Stimulated activated CD8-positive, alpha-beta memory T cell treated with anti-CD3 and anti-CD28 coated beads, Interleukin-15, amount 100 ng/mL, for 4 hours (primary cell): ENCODE results near the gene GALNT3.

ENCODE experiments used
- DNase-seq, 2 donors: peaks; one replicate each; pipeline ENCODE4 v3.0.0-alpha.2; 2020; ENCODE audit warnings: low read depth in 2 of 2

GALNT3 gene

GRCh38 chr2:165796129-165796528 is 2.1 kb upstream of the GALNT3 start:
- no peak for DNase-seq

DNA sequence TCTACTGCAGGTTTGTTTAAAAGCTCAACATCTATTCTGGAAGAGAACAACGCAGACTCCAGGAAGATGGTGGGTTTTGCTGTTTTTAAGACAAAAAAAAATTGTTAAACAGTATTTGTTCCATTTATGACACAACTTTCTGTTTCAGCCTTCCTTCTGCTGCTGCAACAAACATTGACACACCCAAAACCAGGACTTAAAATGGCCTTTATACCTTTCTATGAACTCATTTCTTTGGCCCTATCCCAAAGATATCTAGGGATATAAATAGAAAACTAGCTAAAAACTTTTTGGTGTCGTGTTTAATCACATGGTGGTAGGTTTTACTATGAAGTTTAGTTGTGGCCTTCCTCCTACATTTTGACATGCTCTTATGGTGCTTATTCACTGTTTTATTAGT is 964 bp upstream of the GALNT3 start:
- no peak for DNase-seq

DNA sequence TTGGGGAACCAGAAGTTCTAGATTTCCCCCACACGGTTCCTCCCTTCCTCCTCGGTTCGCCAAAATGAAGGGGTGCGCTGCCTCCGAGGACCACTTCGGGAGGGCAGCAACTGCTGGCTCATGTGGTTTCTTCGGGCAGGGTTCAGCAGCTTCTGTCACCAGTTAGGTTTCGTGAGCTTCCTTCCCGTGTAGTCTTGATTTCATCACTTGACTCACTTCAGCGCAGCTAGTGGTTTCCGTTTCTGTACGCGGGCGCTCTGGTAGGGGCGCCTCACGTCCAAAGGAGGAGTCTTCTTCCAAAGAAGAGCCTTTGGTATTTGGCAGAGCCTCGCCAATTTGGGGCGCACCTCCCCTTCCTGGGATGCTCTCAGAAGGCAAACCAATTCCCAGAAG is 485 bp upstream of the GALNT3 start:
- peak; percentile 25 to 37 for DNase-seq

DNA sequence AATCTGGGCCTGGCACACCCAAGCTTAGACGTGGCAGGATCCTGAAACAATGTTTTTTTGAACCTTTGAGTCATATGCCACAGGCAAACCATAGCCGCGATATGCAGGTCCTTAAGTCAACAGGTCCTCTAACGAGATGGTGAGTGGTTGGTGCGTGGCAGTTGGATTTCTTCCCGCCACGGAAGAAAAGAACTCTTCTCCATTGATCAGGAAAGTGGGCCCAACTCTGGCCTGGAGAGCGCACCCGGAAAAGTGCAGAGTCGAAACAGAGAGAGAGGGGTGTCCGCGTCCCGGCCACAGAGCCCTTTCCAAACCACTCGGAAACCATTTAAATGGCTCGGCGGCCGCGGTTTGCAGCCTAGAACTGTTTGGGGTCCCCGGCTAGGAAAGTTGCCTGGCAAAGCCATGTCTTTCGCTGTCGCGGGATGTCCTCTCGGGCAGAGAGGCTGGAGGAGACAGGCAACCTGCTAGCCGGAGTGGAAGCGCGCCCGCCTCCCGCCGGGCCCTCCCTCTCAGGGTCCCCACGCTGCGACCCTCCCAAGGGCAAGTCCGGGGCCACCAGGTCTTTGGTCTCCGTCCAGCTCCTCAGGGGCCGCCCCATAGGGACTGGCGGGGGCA is 777 bp downstream of the GALNT3 start:
- no peak for DNase-seq

DNA sequence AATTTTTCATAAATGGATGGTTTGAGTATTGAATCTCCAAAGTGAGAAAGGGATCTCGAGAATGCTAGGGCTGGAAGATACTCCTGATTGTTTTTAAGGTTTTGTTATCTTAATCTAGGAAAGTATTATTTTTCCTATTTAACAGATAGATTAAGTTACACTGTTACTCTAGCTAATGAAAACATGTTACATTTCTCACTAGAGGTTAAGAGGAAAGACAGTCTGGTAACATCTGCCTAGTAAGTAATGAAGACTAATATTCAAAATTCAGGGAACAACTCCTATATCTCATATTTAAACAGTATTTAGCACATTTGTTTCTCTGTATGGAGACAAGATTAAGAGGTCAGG is 2.0 kb downstream of the GALNT3 start:
- no peak for DNase-seq

GRCh38 chr2:165791421-165792103 is 2.5 kb downstream of the GALNT3 start:
- DNase-seq, result no peak

DNA sequence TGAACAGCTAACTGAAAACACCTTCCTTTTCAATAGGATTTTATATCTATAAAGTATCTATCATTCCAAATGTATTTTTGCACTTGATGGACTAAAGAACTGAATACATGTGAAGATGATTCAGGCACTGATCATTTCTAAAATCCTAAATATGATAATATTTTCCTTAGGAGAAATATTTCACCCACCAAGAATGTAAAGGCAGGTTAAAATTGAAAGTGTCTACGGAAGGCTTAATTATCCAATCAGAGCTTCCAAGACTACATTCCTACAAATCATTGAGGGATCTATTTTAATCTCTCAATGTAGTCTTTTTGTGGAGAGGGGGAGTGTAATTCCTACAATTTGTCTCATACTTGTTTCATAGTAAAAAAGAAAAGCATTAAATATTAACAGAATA is 3.6 kb downstream of the GALNT3 start:
- DNase-seq, result no peak

GRCh38 chr2:165787334-165787733 is 6.7 kb downstream of the GALNT3 start:
- no peak for DNase-seq

- no peak for DNase-seq
Observed at GRCh38 chr2:165779706-165780105, 14.3 kb downstream of the GALNT3 start.

DNA sequence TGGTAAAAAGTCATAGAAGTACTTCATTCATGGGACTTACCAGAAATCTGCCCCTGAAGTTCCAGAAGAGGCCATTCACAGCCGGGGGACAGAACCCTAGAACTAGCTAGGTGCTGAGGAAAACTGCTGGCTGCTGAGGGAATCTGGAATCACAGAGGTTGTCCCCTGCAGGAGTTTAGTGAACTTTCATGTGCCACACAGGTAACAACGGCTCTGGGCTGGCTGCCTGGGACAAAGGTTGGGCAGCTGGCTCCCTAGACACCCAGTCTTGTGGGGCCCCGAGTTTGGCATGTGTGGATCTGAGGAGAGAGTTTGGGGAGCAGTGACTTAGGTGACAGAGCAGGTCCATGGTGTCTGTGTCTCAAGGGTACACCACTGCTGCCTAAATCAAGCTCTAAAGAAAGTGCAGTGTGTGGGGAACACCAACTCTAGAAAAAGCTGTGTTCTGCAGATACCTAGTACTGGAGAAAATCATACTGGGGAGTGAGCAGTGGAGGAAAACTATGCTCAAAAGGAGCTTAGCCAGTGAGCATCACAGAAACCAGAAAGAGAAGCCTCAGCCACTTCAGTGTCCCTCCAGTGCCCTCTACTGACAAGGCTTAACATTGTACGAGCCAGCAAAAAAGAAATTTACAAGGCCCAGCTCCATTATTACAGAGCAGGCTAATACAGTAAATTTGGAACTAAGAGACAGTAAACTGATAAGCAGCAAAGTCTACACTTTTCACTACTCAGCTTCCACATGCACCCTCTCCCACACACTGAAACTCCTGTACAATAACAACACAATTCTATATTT is 15.2 kb downstream of the GALNT3 start:
- no peak for DNase-seq

GRCh38 chr2:165778187-165778556 is 15.9 kb downstream of the GALNT3 start:
- no peak for DNase-seq

DNA sequence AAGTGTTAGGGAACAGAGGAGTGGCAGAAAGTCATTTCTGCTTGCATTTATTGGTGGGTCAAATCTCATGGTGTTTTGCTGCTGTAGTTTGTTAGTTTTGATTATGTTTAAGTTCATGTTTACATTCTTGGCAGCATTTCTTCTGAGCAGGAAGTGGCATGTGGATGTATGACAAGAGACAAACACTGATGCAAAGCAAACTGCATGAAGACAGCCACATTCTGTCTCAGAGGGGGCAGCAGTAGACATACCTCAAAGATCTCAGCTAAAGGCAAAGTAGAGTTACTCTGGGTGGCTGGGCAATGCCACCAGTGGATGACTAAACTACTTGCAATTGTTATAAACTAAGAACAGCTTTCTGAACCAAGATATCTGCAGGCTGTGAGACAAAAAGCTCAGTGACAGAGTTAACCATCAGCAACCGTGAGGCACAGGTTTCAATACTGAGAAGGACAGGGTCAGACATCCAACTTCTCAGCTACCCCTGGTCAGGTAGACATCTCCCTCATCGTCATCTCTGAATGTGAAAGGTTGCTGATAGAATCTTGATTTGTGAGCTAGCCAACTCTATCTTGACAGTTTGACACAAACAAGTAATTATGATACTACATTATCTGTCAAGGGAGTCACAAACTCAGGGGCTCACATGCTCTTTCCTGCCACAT is 16.4 kb downstream of the GALNT3 start:
- DNase-seq, result no peak

GRCh38 chr2:165776796-165777195 is 17.3 kb downstream of the GALNT3 start:
- no peak for DNase-seq

GRCh38 chr2:165776013-165776412 is 18.0 kb downstream of the GALNT3 start:
- DNase-seq, result no peak

GRCh38 chr2:165773684-165774083 is 20.4 kb downstream of the GALNT3 start:
- no peak for DNase-seq

- no peak for DNase-seq
Observed at GRCh38 chr2:165772183-165772582, 21.9 kb downstream of the GALNT3 start.

- no peak for DNase-seq
Observed at GRCh38 chr2:165766326-165766927, 27.6 kb downstream of the GALNT3 start.

- no peak for DNase-seq
Observed at GRCh38 chr2:165762723-165763122, 31.3 kb downstream of the GALNT3 start.

- no peak for DNase-seq
Observed at GRCh38 chr2:165757906-165758675, 36.0 kb downstream of the GALNT3 start.

DNA sequence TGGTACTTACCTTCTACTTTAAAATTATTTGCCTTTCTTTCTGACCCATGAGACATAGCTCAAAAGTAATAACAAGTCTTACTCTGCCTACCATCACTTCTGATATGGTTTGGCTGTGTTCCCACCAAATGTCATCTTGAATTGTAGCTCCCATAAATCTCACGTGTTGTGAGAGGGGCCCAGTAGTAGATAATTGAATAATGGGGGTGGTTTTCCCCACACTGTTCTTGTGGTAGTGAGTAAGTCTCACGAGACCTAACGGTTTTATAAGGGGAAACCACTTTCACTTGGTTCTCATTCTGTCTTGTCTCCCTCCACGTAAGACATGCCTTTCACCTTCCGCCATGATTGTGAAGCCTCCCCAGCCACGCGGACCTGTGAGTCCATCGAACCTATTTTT is 47.5 kb downstream of the GALNT3 start:
- DNase-seq, result no peak

- no peak for DNase-seq
Observed at GRCh38 chr2:165745916-165746315, 48.1 kb downstream of the GALNT3 start.
